GM13976 (cell line): ENCODE data around the gene DCXR.

Source experiments
- DNase-seq: peaks from one replicate; pipeline ENCODE4 v3.0.0; 2012; ENCODE audit warnings: low spot score
- CTCF ChIP-seq: IDR thresholded peaks from 2 replicates; pipeline ENCODE4 v1.5.1; 2012; ENCODE audit warnings: borderline replicate concordance, mild to moderate bottlenecking; ENCODE audit not compliant: insufficient read depth; ENCODE audit errors: extremely low read depth, missing control alignments, control extremely low read depth
- in situ Hi-C: fragments of 300-500 bp; cut with MboI; formaldehyde crosslinking; loops from one replicate; pipeline ENCODE4 v1.12.0; 2022; ENCODE audit warnings: low sequenced_read_pairs, mixed read lengths, inconsistent platforms; ENCODE audit not compliant: unreplicated experiment

DCXR gene

GRCh38 chr17:82079001-82079677 lies 41.6 kb upstream of the DCXR start:
- in situ Hi-C loops: no loop called here
- no peak for DNase-seq
- TF ChIP-seq CTCF: no peak

- in situ Hi-C loops: no loop called here
- TF ChIP-seq CTCF: no peak
- no peak for DNase-seq
Observed at GRCh38 chr17:82078433-82078832, 40.9 kb upstream of the DCXR start.

GRCh38 chr17:82077617-82078358 lies 40.3 kb upstream of the DCXR start:
- DNase-seq: no peak
- in situ Hi-C loops: no loop called here

GRCh38 chr17:82076785-82077591 lies 39.5 kb upstream of the DCXR start:
- TF ChIP-seq CTCF: no peak
- DNase-seq: no peak
- in situ Hi-C loops: no loop called here

More at GRCh38 chr17:82077617-82078358, 40.3 kb upstream of the DCXR start:
- no peak for TF ChIP-seq CTCF

- no peak for TF ChIP-seq CTCF
- no peak for DNase-seq
- in situ Hi-C loops: no loop called here
Observed at GRCh38 chr17:82076018-82076784, 38.7 kb upstream of the DCXR start.

- TF ChIP-seq CTCF: no peak
- in situ Hi-C loops: no loop called here
- DNase-seq: no peak
Observed at GRCh38 chr17:82073446-82073845, 35.9 kb upstream of the DCXR start.
